Right kidney (tissue), 1 donor: ENCODE data around the gene SCARF2.
"Not testable (repeated sequence)": the region's sequence is repeated elsewhere in the genome, so short reads cannot be mapped to it uniquely, and the experiment has no call there.

Source experiments
- DNase-seq: peaks from one replicate; pipeline ENCODE4 v3.0.0-alpha.2; 2016

Gene SCARF2

DNA sequence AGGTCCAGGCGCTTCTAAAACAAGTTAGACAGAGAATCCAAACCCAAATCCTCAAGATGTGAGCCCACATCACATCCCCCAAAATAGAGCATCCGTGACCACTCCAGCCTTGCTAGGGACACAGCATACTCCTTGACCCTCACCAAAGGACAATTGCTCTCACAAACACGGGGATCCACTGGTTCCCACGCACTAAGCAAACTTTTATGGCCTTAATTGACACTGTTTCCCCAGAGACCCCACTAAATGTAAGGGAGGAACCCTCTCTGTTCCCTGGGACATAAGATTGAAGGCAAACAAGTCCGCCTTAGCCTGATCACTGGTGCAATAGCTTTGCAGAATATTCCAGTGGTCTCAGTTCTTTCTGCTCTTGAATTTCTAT is 23.6 kb downstream of the SCARF2 start:
- no peak for DNase-seq

DNA sequence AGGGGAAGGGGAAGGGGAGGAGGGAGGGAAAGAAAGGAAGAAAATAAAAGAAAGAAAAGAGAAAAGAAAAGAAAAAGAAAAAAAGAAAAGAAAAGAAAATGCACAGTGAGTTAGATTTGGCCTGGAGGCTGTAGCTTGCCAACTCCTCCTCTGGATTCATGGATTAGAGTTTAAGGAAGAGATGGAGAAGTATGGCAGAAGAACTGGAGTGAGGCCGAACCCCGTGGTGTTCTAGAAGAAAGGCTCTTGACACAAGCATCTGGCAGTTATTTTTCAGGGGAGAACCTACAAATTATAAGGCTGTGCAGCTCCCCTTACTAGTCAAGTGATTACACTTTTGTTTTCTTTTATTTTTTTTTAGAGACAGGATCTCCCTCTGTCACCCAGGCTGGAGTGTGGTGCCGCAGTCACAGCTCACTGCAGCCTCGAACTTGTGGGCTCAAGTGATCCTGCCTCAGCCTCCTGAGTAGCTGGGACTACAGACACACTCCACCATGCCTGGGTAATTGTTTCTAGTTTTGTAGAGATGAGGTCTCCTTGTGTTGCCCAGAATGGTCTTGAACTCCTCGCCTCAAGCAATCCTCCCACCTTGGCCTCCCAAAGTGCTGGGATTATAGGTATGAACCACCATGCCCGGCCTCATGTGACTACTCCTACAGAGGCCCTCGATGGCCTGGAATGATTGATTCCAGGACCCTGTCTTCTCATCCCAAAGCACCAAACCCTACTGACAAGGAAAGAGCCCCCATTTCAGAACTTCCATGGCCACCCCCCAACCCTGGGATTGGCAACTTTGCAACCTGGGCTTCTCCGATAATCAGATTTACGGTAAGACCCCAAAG is 24.2 kb downstream of the SCARF2 start:
- no peak for DNase-seq

DNA sequence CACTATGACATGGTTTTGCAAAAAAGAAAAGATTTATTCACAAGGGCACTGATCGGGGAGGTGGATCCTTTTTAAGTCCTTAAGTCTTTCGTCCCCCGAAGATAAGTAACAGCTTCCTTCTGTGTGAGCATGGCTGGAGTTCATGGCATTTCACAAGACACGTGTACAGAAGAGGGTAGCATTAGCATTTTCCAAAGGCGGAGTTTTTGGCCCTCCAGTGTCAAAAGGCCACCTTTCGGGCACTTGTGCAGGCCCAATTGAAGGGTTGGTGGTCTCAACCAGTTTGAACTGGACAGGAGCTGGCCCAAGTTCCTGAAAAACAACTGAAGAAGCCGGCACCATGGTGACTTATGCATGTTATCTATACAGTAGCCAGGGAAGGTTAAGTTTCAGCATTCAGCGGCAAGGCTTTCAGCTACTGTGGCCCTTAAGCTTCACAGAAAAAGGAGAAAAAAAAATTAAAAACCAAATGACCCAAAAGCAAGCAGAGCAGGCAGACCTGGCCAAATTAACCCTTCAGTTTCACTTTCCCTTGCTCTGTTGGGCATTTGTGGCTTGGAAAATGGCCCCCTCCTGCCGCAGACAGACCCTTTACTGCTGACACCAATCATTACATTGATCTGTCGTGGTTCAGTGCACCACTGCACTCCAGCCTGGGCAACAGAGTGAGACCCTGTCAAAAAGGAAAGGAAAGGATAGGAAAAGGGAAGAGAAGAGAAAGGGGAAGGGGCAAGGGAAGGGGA is 25.0 kb downstream of the SCARF2 start:
- no peak for DNase-seq

DNA sequence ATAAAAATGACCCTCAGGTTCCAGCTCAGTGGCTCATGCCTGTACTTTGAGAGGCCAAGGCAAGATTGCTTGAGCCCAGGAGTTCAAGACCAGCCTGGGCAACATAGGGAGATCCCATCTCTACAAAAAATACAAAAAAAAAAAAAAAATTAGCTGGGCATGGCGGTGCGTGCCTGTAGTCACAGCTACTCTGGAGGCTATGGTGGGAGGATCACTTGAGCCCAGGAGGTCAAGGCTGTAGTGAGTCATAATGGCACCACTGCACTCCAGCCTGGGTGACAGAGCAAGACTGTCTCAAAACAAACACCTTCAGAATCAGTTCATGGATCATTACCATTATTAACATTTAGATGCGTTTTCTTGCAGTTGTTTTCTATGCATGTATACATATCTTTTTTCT is 28.2 kb downstream of the SCARF2 start:
- not testable (repeated sequence) for DNase-seq

DNA sequence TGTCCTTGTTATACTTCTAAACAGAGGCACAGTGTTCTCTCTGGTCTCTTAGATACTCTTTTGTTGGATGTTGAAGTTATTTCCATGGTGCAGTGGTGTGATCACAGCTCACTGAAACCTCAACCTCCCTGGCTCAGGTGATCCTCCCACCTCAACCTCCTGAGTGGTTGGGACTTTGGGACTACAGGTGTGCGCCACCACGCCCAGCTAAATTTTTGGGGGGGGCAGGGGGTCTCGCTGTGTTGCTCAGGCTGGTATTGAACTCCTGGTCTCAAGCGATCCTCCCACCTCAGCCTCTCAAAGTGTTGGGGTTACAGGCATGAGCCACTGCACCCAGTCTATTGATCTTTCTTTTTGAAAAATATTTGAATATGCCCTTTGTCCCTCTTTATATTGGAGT is 28.7 kb downstream of the SCARF2 start:
- DNase-seq = no peak

DNA sequence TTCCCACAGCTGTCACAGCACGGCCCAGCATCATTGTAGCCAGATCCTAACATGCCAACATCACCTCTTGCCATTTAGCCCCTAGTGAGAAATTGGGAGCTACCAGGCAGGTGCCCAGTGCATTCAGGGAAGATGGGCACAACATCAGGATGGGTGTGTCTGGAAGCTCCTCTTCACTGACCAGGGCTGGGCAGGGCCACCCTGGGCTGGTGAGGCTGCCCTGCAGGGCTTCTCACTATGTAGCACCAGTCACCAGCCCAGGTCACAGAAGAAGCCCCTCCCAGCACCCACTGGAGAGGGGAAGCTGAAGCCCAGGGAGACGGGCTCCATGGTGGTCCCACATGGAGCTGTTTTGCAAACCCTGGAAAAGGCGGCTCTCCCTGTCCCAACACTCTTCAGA is 29.8 kb downstream of the SCARF2 start:
- no peak for DNase-seq

DNA sequence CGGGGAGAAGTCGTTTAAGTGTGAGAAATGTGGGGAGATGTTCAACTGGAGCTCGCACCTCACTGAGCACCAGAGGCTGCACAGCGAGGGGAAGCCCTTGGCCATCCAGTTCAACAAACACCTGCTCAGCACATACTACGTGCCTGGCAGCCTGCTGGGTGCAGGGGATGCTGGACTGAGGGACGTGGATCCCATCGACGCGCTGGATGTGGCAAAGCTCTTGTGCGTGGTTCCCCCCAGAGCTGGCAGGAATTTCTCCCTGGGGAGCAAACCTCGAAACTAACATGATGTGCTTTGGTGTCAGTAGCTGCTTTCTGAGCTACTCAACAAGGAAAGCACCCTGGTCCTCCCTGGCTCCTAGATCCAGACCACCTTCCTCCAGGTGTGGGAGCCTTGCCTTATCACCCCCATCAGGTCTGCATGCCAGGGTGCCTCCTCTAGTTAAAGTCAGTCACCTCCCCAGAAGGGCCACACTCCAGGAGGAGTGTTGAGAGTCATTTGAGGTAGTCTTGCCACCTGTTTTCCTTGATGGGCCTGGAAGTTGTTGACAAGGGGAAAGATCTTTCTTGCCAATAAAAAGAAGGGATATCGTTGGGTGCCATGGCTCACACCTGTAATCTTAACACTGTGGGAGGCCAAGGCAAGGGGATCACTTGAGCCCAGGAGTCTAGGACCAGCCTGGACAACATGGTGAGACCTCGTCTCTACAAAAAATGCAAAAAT is 30.8 kb downstream of the SCARF2 start:
- DNase-seq = no peak

DNA sequence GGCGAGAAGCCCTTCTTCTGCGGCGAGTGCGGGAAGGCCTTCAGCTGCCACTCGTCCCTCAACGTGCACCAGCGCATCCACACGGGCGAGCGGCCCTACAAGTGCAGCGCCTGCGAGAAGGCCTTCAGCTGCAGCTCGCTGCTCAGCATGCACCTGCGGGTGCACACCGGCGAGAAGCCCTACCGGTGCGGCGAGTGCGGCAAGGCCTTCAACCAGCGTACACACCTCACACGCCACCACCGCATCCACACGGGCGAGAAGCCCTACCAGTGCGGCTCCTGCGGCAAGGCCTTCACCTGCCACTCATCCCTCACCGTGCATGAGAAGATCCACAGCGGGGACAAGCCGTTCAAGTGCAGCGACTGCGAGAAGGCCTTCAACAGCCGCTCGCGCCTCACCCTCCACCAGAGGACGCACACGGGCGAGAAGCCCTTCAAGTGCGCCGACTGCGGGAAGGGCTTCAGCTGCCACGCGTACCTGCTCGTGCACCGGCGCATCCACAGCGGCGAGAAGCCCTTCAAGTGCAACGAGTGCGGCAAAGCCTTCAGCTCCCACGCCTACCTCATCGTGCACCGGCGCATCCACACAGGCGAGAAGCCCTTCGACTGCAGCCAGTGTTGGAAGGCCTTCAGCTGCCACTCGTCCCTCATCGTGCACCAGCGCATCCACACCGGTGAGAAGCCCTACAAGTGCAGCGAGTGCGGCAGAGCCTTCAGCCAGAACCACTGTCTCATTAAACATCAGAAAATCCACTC is 31.5 kb downstream of the SCARF2 start:
- DNase-seq = no peak

DNA sequence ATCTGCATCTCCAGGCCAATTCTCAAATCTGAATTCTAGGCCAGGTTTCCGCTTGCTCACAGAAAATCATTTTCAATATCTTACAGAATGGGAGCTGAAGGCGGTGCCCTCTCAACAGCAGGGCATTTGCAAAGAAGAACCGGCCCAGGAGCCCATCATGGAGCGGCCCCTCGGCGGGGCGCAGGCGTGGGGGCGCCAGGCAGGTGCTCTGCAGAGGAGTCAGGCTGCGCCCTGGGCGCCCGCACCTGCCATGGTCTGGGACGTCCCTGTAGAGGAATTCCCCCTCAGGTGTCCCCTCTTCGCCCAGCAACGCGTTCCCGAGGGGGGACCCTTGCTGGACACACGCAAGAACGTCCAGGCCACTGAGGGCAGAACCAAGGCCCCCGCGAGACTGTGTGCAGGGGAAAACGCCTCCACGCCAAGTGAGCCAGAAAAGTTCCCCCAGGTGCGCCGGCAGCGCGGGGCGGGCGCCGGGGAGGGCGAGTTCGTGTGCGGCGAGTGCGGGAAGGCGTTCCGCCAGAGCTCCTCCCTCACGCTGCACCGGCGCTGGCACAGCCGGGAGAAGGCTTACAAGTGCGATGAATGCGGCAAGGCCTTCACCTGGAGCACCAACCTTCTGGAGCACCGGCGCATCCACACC is 32.2 kb downstream of the SCARF2 start:
- DNase-seq = no peak

DNA sequence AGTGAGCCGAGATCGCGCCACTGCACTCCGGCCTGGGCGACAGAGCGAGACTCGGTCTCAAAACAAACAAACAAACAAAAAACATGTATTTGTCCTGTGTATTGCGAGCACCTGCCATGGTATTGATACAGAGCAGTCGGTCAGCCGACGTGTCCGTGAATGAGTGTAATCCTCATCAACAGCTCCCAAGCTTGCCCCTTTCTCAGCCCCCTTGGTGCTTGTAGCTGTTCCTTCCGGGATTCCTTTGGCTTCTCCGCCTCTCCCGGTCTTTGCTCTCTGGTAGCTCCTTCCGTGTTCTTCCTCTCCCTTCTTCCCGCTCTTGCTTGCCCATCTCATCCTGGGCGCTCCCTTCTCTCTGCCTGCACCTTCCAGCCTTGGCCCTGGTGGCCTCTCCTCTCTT is 32.7 kb downstream of the SCARF2 start:
- no peak for DNase-seq

DNA sequence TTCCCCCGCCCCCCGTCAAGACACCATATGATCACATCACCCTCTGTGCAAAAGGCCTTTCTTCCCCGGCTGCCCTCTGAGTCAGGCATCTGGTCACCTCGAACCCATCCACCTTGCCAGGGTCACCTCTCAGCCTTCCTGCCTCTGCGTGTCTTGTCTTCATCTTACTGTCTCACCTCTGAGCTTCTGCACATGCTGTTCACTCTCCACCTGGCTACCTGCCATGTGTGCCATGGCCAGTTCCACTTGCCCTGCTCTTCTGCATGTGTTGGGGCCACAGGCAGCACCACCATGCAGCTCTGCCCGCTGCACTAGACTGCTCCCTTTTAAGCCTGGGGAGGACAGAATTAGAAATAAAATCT is 33.9 kb downstream of the SCARF2 start:
- DNase-seq = no peak

DNA sequence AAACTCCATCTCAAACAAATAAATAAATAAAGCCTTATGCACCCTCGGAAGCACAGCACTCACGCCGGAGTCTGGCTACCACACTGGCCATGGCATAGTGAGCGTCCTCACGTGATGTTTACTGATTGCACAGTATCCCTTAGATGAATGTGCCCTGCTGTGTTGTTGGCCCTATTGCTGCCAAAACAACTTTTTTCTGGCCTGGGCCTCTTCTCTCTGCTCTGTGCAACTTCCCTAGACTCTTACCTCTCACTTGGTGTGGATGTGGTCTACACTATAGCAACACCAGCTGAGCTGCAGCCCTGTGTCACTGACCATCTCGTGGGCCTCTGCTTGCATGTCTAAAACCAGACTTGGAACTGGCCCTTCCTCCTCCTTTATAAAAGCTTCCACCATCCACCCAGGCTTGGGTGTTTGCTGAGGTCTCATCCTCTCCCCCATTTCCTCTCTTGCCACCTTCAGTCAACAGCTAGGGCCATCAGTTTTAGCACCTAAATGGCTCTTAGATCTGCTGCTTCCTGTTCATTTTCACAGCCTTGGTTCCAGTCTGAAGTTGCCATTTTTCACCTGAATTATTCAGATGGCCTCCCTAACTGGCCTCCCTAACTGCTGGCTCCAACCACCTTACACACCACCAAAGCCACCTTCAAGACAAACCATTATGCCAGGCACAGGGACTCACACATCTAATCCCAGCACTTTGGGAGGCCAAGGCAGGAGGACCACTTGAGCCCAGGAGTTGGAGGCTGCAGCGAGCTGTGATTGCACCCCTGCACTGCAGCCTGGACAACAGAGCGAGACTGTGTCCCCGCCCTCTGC is 34.5 kb downstream of the SCARF2 start:
- DNase-seq = no peak

DNA sequence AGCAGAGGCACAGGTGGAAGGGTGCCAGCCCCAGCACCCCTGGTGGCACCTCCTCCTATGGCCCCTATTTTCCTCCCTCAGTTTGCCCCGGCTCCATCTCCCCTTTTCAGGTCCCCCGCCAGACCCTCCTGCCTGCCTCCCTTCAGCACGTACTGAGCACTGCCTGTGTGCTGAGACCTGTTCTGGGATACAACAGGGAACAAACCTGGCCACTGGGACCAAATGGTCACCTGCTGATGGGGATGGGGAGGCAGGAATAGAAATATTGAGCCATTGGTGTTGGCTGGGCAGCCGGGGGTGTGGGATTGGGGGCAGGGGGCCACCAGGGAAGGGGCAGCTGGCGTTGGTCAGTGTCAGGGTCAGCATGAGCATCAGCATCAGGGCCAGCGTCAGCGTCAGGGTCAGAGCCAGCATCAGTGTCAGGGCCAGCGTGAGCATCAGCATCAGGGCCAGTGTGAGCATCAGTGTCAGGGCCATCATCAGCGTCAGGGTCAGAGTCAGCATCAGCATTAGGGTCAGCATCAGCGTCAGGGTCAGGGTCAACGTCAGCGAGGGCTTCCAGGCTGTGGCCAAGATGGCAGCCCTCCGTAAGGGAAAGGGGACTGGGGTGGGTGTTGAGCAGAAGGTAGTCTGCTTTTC is 36.1 kb downstream of the SCARF2 start:
- DNase-seq = no peak

DNA sequence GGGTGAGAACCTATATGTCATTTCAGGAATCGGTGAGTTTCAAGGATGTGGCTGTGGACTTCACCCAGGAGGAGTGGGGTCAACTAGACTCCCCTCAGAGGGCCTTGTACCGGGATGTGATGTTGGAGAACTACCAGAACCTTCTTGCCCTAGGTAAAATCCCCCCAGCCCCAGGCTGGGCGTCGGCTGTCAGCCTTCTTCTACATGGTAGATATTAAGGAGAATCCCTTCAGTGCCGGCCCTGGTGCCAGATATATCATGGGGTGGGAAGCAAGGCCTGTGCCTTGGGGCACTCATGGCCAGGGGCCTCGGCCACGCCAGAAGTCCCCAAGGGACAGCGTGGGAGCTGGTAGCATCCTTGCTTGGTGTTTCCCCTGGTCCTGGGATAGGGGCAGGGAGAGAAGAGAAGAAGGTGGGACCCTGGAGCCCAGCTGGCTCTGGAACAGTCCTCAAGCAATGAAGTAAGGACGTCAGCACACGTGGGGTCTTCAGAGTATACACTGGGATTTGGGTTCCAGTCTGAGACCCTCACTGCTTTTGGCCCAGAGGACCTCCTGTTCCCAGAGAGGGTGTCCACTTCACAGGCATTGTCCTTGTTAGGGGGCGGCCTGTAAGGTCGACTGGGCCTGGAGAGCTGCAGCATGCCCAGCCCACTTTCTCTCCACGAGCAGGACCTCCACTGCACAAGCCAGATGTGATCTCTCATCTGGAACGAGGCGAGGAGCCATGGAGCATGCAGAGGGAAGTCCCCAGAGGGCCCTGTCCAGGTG is 36.8 kb downstream of the SCARF2 start:
- no peak for DNase-seq

DNA sequence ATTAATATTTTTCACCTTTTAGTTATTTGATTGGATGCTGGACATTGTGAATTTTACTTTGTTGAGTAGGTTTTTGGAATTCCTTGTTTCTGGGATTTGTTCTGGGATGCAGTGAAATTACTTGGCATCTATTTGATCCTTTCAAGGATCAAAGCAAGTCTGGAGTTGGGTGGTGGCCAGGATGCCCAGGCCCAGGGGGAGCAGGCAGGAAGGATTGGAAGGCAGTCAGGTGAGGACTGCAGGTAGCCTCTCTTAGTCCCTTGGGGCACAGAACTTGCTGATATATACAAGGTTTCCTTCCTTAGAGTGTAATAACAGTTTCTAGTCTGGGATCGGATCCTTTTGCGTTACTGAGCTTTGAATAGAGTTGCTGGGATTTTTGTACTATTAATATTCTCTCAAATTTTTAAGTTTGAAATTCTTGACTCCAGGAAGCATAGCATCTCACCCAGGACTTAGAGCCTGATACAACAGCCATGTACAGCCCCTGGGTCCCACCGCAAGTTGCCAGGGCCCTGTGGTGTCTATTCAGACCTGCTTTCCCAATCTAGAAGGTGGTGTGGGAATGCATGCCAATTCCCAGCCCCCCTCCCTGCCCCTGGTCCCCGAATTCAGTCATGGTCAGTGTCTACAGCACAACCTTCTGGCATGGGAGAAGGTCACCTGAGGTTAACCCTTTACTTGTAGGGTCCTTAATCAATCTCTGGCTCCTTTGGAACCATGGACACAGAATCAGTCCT is 37.6 kb downstream of the SCARF2 start:
- DNase-seq = no peak

DNA sequence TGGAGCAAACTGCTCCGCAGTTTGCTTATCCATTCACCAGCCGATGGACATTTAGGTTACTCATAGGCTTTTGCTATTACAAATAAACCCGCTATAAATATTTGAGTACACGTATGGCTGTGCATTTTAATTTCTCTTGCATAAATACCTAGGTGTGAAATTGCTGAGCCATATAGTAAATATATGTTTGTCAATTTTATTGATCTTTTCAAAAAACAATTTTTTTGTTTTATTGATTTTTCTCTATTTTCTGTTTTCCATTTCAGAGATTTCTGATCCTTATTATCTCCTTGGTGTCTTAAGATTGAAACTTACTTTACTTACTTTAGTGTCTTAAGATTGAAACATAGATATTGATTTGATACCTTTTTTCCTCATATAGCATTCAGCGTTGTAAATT is 39.2 kb downstream of the SCARF2 start:
- no peak for DNase-seq

DNA sequence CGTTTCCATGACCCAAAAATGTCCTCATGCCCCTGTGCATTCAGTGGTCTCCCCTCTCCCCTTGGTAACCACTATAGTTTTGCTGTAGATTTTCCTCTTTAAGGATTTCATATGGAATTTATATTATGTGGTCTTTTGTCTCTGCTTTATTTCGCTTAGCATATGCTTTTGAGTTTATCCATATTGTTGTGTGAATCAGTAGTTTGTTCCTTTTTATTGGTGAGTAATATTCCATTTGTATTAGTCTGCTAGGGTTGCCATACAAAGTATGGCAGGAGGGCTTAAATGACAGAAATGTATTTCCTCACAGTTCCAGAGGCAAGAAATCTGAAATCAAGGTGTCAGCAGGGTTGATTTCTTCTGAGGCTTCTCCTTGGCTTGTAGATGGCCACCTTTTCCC is 40.1 kb downstream of the SCARF2 start:
- DNase-seq = no peak

DNA sequence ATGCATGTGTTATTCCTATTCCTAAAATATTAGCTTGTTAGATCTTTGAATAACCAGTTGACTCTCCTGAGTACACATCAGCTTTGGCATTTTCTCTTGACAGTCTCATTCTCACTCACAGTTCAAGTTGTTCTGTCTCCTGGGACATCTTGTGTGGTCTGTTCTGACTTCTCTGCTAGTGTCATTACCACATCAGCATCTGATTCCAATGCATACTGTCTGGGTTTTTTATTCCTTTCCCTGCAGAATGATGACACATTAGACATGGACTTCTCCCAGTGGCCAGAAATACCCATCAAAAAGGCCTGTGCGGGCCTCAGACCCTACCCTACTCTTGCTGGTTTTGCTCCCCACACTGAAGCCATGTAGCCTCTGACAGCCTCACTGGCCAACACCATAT is 41.0 kb downstream of the SCARF2 start:
- DNase-seq = no peak

DNA sequence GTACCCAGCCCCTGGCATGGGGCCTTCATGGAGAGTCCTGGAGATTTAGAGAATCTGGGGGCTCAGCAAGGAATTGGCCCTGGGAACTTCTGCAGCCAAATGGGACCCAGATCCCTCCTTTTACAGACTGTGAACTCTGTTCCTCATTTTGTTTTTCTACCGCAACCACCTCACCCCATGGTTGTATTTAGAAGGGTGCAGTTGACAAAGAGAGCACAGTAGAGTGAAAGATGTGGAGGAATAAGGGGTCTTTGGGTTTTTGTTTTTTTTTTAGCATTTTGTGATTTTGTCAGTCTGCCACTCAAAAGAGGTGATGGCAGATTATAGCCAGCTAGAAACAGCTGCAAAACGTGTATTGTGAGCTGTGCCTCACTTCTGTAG is 41.7 kb downstream of the SCARF2 start:
- no peak for DNase-seq
